GM19193 (cell line): ENCODE data around the gene ASTN2.

Experiments
- POLR2A ChIP-seq: IDR thresholded peaks from 4 replicates; pipeline ENCODE4 v1.6.1; 2011; ENCODE audit not compliant: insufficient read depth, insufficient read length; ENCODE audit errors: extremely low read depth

ASTN2 gene

GRCh38 chr9:116706310-116707290 lies 708.3 kb downstream of the ASTN2 start:
- TF ChIP-seq POLR2A: no peak

- no peak for TF ChIP-seq POLR2A
These were observed 709.3 kb downstream of the ASTN2 start for GRCh38 chr9:116705531-116705930.

GRCh38 chr9:116704470-116704869 lies 710.4 kb downstream of the ASTN2 start:
- no peak for TF ChIP-seq POLR2A

GRCh38 chr9:116703634-116704033 lies 711.2 kb downstream of the ASTN2 start:
- no peak for TF ChIP-seq POLR2A

GRCh38 chr9:116701940-116702642 lies 712.8 kb downstream of the ASTN2 start:
- TF ChIP-seq POLR2A: no peak

GRCh38 chr9:116700882-116701865 lies 713.7 kb downstream of the ASTN2 start:
- TF ChIP-seq POLR2A: no peak

- no peak for TF ChIP-seq POLR2A
These were observed 714.6 kb downstream of the ASTN2 start for GRCh38 chr9:116700279-116700678.

GRCh38 chr9:116697887-116698286 lies 717.0 kb downstream of the ASTN2 start:
- no peak for TF ChIP-seq POLR2A

GRCh38 chr9:116697362-116697761 lies 717.5 kb downstream of the ASTN2 start:
- no peak for TF ChIP-seq POLR2A

GRCh38 chr9:116695438-116695837 lies 719.4 kb downstream of the ASTN2 start:
- TF ChIP-seq POLR2A: no peak

GRCh38 chr9:116694785-116695291 lies 720.0 kb downstream of the ASTN2 start:
- no peak for TF ChIP-seq POLR2A

GRCh38 chr9:116693233-116693731 lies 721.6 kb downstream of the ASTN2 start:
- TF ChIP-seq POLR2A: no peak

- TF ChIP-seq POLR2A: no peak
These were observed 722.2 kb downstream of the ASTN2 start for GRCh38 chr9:116692616-116693015.

- TF ChIP-seq POLR2A: no peak
These were observed 723.2 kb downstream of the ASTN2 start for GRCh38 chr9:116691607-116692006.
